SK-N-MC (cell line): ENCODE data around the gene NCKAP5.

Experiments used
- DNase-seq: peaks from one replicate; pipeline ENCODE4 v3.0.0-alpha.2; 2011; ENCODE audit warnings: low read depth, low spot score
- H3K27ac ChIP-seq: fragments of 200-600 bp; sonication (generic); 2 replicates; pipeline ENCODE4 v1.5.1; 2016; ENCODE audit warnings: mixed run types
- H3K36me3 ChIP-seq: fragments of 200-600 bp; sonication (generic); 2 replicates; pipeline ENCODE4 v1.6.1; 2017; ENCODE audit warnings: antibody characterized with exemption, low read length, mixed read lengths; ENCODE audit not compliant: insufficient read depth
- H3K4me3 ChIP-seq: fragments of 200-600 bp; sonication (generic); 2 replicates; pipeline ENCODE4 v1.5.1; 2016
- H3K9ac ChIP-seq: fragments of 200-600 bp; sonication (generic); 2 replicates; pipeline ENCODE4 v1.8.0; 2017; ENCODE audit warnings: mixed run types, mixed read lengths; ENCODE audit not compliant: insufficient read length
- H3K9me3 ChIP-seq: fragments of 200-600 bp; sonication (generic); 2 replicates; pipeline ENCODE4 v1.6.1; 2017; ENCODE audit warnings: low read depth, mild to moderate bottlenecking, antibody characterized with exemption, low read length, moderate library complexity, mixed read lengths
- EZH2 ChIP-seq: fragments of 200-600 bp; sonication (generic); IDR thresholded peaks from one replicate; pipeline ENCODE4 v1.6.1; 2017; ENCODE audit warnings: antibody characterized with exemption
- FOXP2 ChIP-seq: optimal IDR thresholded peaks from 2 replicates; pipeline ENCODE3; 2011; ENCODE audit warnings: mild to moderate bottlenecking, moderate library complexity; ENCODE audit not compliant: insufficient read depth; ENCODE audit errors: extremely low read length, control extremely low read depth
- POLR2AphosphoS5 ChIP-seq: IDR thresholded peaks from 2 replicates; pipeline ENCODE4 v1.6.1; 2012; ENCODE audit warnings: mild to moderate bottlenecking, low read depth, low read length, borderline replicate concordance

NCKAP5 gene

GRCh38 chr2:133249362-133249761 lies 318.9 kb downstream of the NCKAP5 start:
- Histone ChIP-seq H3K9me3 (no peaks in the 10 kb centered on the region), H3K27ac (no peak overlapping the region), H3K36me3 (peaks cover 4% of the 10 kb centered on the region), H3K4me3 (no peak overlapping the region), H3K9ac (no peak overlapping the region)
- TF ChIP-seq POLR2AphosphoS5 = no peak
- TF ChIP-seq EZH2 = no peak
- TF ChIP-seq FOXP2 = no peak
- no peak for DNase-seq

GRCh38 chr2:133248264-133248663 lies 320.0 kb downstream of the NCKAP5 start:
- H3K9ac ChIP-seq = no peak overlapping the region
- H3K27ac ChIP-seq = peak overlapping the region; percentile 90
- no peaks in the 10 kb centered on the region for H3K9me3 ChIP-seq
- DNase-seq = no peak
- no peaks in the 10 kb centered on the region; the same call in none of the 2 replicates for H3K36me3 ChIP-seq
- TF ChIP-seq FOXP2 (no peak), EZH2 (no peak), POLR2AphosphoS5 (no peak)
- H3K4me3 ChIP-seq = no peak overlapping the region

DNA sequence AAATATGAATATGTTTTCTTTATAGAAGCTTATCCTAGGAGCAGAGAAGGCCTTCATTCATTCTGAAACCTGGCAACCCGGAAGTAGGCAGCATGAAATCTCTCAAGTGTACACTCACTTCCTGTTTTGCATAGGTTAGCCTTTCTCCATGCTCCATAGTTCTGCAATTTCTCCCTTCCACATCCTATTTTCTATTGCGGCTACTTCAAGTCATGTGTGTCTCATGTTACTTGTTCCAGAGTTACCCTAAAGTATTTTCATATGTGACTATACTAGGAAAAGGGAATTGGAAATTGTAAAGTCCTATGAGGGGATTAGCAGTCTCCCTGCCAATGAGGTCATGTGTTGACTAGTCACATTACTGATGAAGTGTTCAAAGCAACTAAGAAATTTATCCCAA lies 320.6 kb downstream of the NCKAP5 start:
- Histone ChIP-seq H3K9me3 (no peaks in the 10 kb centered on the region), H3K4me3 (peak overlapping the region; percentile 42), H3K27ac (peak overlapping the region; percentile 90), H3K36me3 (no peaks in the 10 kb centered on the region; the same call in 1 of the 2 replicates), H3K9ac (no peak overlapping the region)
- TF ChIP-seq FOXP2 (no peak), POLR2AphosphoS5 (no peak), EZH2 (no peak)
- peak; percentile 24 for DNase-seq

- H3K27ac ChIP-seq = peak overlapping the region; percentile 44; the same call in 1 of the 2 replicates
- H3K36me3 ChIP-seq = no peaks in the 10 kb centered on the region; the same call in 1 of the 2 replicates
- no peaks in the 10 kb centered on the region for H3K9me3 ChIP-seq
- peak overlapping the region; percentile 49 for H3K9ac ChIP-seq
- H3K4me3 ChIP-seq = peak overlapping the region; percentile 34
- DNase-seq = no peak
- TF ChIP-seq FOXP2 = no peak
- no peak for TF ChIP-seq POLR2AphosphoS5
- no peak for TF ChIP-seq EZH2
These were observed 327.1 kb downstream of the NCKAP5 start for GRCh38 chr2:133241224-133241571.

DNA sequence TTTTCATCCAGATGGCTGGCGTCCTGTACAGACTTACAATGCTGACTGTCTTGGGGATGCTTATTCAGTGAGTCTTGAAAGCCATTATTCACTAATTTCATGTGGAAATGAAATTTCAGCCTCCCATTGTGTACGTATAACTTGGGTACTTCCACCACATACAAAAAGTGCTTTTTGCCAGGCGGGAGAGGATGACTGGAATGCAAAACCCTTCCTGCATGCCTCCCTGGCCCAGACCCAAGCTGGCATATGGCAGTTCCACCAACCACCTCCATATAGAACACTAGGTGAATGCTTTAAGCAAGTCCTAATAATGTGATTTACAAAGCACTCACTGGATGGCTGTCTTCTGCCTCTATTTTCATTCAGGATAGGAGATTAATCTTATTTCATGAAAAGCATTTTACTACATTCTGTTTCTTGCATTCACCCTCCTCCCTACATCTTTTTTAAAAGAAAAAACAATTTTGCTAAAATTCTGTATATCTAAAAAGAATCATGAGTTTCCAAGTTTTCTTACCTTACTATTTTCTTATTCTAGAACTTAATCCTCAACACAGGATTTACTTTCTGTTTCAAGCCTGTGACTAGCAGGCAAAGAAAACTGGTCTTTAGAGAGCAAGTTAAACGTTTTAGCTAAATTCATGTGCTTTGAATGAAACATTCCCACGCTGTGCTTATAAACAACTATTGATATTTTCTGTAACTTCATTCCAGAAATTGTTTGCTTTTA lies 327.6 kb downstream of the NCKAP5 start:
- Histone ChIP-seq H3K27ac (peak overlapping the region; percentile 44; the same call in 1 of the 2 replicates), H3K9ac (peak overlapping the region; percentile 49), H3K9me3 (no peaks in the 10 kb centered on the region), H3K4me3 (peak overlapping the region; percentile 34), H3K36me3 (no peaks in the 10 kb centered on the region; the same call in 1 of the 2 replicates)
- TF ChIP-seq POLR2AphosphoS5 (no peak), EZH2 (no peak), FOXP2 (no peak)
- DNase-seq = no peak

- Histone ChIP-seq H3K27ac (no peak overlapping the region), H3K36me3 (no peaks in the 10 kb centered on the region), H3K9me3 (no peaks in the 10 kb centered on the region), H3K9ac (no peak overlapping the region), H3K4me3 (no peak overlapping the region)
- DNase-seq = no peak
- TF ChIP-seq POLR2AphosphoS5 (no peak), FOXP2 (no peak), EZH2 (no peak)
These were observed 332.3 kb downstream of the NCKAP5 start for GRCh38 chr2:133235968-133236367.

DNA sequence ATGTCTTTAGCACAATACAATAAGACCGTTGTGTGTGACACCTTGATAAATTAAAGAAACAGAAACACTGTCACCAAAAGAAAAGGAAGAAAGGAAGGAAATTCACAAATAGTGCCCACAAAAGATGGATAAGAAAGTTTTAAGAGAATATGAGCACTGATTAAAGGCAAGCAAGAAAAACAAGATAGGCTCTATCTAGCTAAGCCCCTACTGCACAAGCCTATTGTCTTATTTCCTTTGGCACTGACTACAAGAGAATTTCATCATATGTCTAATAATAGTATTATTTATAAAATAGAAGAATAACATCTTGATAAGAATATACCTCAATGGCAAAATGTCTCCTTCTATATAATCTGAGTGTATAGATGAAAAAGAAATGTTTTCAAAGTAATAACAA lies 335.7 kb downstream of the NCKAP5 start:
- DNase-seq = no peak
- no peak overlapping the region for H3K4me3 ChIP-seq
- no peak overlapping the region for H3K9ac ChIP-seq
- no peaks in the 10 kb centered on the region for H3K9me3 ChIP-seq
- H3K27ac ChIP-seq = no peak overlapping the region
- TF ChIP-seq POLR2AphosphoS5 = no peak
- no peak for TF ChIP-seq EZH2
- TF ChIP-seq FOXP2 = no peak
- H3K36me3 ChIP-seq = no peaks in the 10 kb centered on the region

DNA sequence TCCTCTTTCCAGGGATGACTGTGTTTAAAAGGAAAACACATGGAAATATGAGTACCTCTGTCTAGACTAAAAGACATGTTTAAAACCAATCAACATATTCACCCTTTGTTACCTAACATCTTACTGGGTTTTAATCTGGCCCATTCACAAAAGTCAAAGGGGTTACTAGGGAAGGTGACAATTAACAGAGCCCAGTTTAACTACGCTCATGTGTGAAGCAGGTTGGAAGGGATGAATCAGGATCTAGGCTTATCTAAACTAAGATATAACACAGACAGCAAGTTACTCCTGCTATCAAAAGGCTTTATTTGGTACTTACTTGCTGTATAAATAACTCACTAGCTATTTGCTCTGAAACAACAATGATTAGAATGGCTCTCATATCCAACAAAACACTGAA lies 337.0 kb downstream of the NCKAP5 start:
- DNase-seq = no peak
- no peak overlapping the region for H3K27ac ChIP-seq
- no peaks in the 10 kb centered on the region for H3K36me3 ChIP-seq
- H3K9me3 ChIP-seq = no peaks in the 10 kb centered on the region
- H3K9ac ChIP-seq = no peak overlapping the region
- TF ChIP-seq FOXP2 = no peak
- TF ChIP-seq POLR2AphosphoS5 = no peak
- TF ChIP-seq EZH2 = no peak
- H3K4me3 ChIP-seq = no peak overlapping the region
